SK-N-SH (cell line): ENCODE data around the gene KBTBD13. TPM values are rescaled to one million over a fixed set of nuclear protein-coding genes. Genes with fewer than 3 reads are reported as not detected.
A peak's percentile ranks its signal among the peaks of the same experiment; 100 is the strongest.

Experiments used
- CTCF ChIA-PET: fragments of 300-600, 350-600 bp; formaldehyde crosslinking; extraction: SDS; loops from one replicate; lab custom pipeline; 2021; lab: Yijun Ruan, JAX
- POLR2A ChIA-PET: fragments of 350-600 bp; sonication (Branson Sonifier 250); formaldehyde crosslinking; extraction: SDS; loops from one replicate; lab custom pipeline; 2020; ENCODE audit warnings: antibody characterized with exemption, inconsistent platforms; lab: Yijun Ruan, JAX
- DNase-seq: peaks from one replicate; pipeline ENCODE4 v3.0.0; 2012
- H2AFZ ChIP-seq: fragments of 200-600 bp; sonication (generic); 2 replicates; pipeline ENCODE4 v1.8.1; 2016; ENCODE audit warnings: antibody characterized with exemption, mild to moderate bottlenecking, low read depth
- H3F3A ChIP-seq: fragments of 200-600 bp; sonication (generic); replicated peaks from 2 replicates; pipeline ENCODE3; 2016; ENCODE audit warnings: antibody characterized with exemption, mild to moderate bottlenecking; ENCODE audit not compliant: insufficient read depth
- H3K27ac ChIP-seq, 2 experiments: fragments of 200-500 bp in 1 of 2; fragments of 200-600 bp in 1 of 2; sonication (Bioruptor generic) in 1 of 2; sonication (generic), shearing (Covaris generic) in 1 of 2; 2 replicates each; pipeline versions ENCODE4 v1.5.1 to v1.6.1; 2014 to 2016; ENCODE audit warnings: low read depth in 2 of 2, inconsistent platforms in 1 of 2, low read length in 1 of 2, mild to moderate bottlenecking in 1 of 2, mixed read lengths in 1 of 2
- H3K27me3 ChIP-seq: fragments of 200-600 bp; sonication (generic), shearing (Covaris generic); 2 replicates; pipeline ENCODE4 v1.6.1; 2016; ENCODE audit warnings: mixed run types; ENCODE audit not compliant: insufficient read depth
- H3K36me3 ChIP-seq, 2 experiments: fragments of 200-500 bp in 1 of 2; fragments of 200-600 bp in 1 of 2; sonication (Bioruptor generic) in 1 of 2; sonication (generic) in 1 of 2; replicated peaks in 1 of 2; 2 replicates each; pipeline versions ENCODE3 to v1.5.1; 2014 to 2016; ENCODE audit warnings: low read length in 1 of 2, mild to moderate bottlenecking in 1 of 2; ENCODE audit not compliant: insufficient read depth in 2 of 2, control insufficient read depth in 1 of 2
- H3K4me1 ChIP-seq, 2 experiments: fragments of 200-500 bp in 1 of 2; fragments of 200-600 bp in 1 of 2; sonication (Bioruptor generic) in 1 of 2; sonication (generic), shearing (Covaris generic) in 1 of 2; 2 replicates each; pipeline versions ENCODE4 v1.5.1 to v1.6.1; 2014 to 2016; ENCODE audit warnings: low read depth in 1 of 2, low read length in 1 of 2, mixed run types in 1 of 2; ENCODE audit not compliant: insufficient read depth in 2 of 2, control insufficient read depth in 1 of 2
- H3K4me2 ChIP-seq: fragments of 200-600 bp; sonication (generic), shearing (Covaris generic); 2 replicates; pipeline ENCODE4 v1.6.1; 2017; ENCODE audit warnings: mixed run types
- H3K4me3 ChIP-seq, 2 experiments: fragments of 200-500 bp in 1 of 2; fragments of 200-600 bp in 1 of 2; sonication (Bioruptor generic) in 1 of 2; sonication (generic), shearing (Covaris generic) in 1 of 2; 2 replicates each; pipeline versions ENCODE4 v1.5.1 to v1.8.1; 2014 to 2016; ENCODE audit warnings: low read depth in 2 of 2, inconsistent platforms in 1 of 2, low read length in 1 of 2, mild to moderate bottlenecking in 1 of 2, mixed read lengths in 1 of 2, moderate library complexity in 1 of 2
- H3K79me2 ChIP-seq: fragments of 200-600 bp; sonication (generic); 2 replicates; pipeline ENCODE4 v1.8.1; 2017; ENCODE audit warnings: mild to moderate bottlenecking; ENCODE audit not compliant: insufficient read depth
- H3K9ac ChIP-seq: fragments of 200-600 bp; sonication (generic); 2 replicates; pipeline ENCODE4 v1.6.1; 2017; ENCODE audit warnings: mixed run types
- H3K9me2 ChIP-seq: fragments of 200-600 bp; sonication (generic); 2 replicates; pipeline ENCODE4 v1.6.1; 2017; ENCODE audit warnings: mixed run types
- H3K9me3 ChIP-seq: fragments of 200-600 bp; sonication (generic); 2 replicates; pipeline ENCODE4 v1.6.1; 2017; ENCODE audit warnings: mixed run types, mild to moderate bottlenecking, moderate library complexity
- H4K20me1 ChIP-seq: fragments of 200-600 bp; sonication (generic); 2 replicates; pipeline ENCODE4 v1.6.1; 2017; ENCODE audit warnings: mild to moderate bottlenecking, mixed run types; ENCODE audit not compliant: insufficient read depth
- CTCF ChIP-seq: fragments of 200-600 bp; sonication (generic); IDR thresholded peaks from 2 replicates; pipeline ENCODE4 v1.6.1; 2017; ENCODE audit warnings: antibody characterized with exemption, mild to moderate bottlenecking, moderate library complexity
- ELF1 ChIP-seq: IDR thresholded peaks from 2 replicates; pipeline ENCODE4 v1.4.0; 2012
- EP300 ChIP-seq, 2 experiments: IDR thresholded peaks; 2 replicates each; pipeline versions ENCODE4 v1.4.0 to v1.6.1; 2012; ENCODE audit warnings: borderline replicate concordance in 1 of 2, low read depth in 1 of 2, low read length in 1 of 2
- EZH2phosphoT487 ChIP-seq: fragments of 200-600 bp; sonication (generic); IDR thresholded peaks from 2 replicates; pipeline ENCODE4 v1.6.1; 2017; ENCODE audit warnings: low read depth, mixed run types, mild to moderate bottlenecking, antibody characterized with exemption, moderate library complexity, borderline replicate concordance
- FOXJ3 ChIP-seq: sonication (generic); formaldehyde crosslinking; IDR thresholded peaks from 2 replicates; pipeline ENCODE4 v1.5.1; 2020; ENCODE audit warnings: mild to moderate bottlenecking, missing genetic modification reagents
- GATA2 ChIP-seq: sonication (generic); formaldehyde crosslinking; IDR thresholded peaks from 2 replicates; pipeline ENCODE4 v1.5.0; 2020; ENCODE audit warnings: mild to moderate bottlenecking, missing genetic modification reagents
- MAX ChIP-seq: IDR thresholded peaks from 2 replicates; pipeline ENCODE4 v1.4.0; 2012; ENCODE audit warnings: low read depth
- MXI1 ChIP-seq: IDR thresholded peaks from 2 replicates; pipeline ENCODE4 v1.6.1; 2012; ENCODE audit warnings: mild to moderate bottlenecking, low read depth, low read length, improper control_type of control experiment
- NRF1 ChIP-seq: IDR thresholded peaks from 2 replicates; pipeline ENCODE4 v1.6.1; 2012; ENCODE audit warnings: low read depth, mild to moderate bottlenecking, low read length
- RAD21 ChIP-seq: IDR thresholded peaks from 2 replicates; pipeline ENCODE4 v1.6.1; 2012; ENCODE audit warnings: mild to moderate bottlenecking, low read length
- RXRA ChIP-seq: IDR thresholded peaks from 2 replicates; pipeline ENCODE4 v1.4.0; 2012; ENCODE audit warnings: low read depth, mild to moderate bottlenecking, borderline replicate concordance
- TCF12 ChIP-seq: IDR thresholded peaks from 2 replicates; pipeline ENCODE4 v1.4.0; 2012
- YY1 ChIP-seq: IDR thresholded peaks from 2 replicates; pipeline ENCODE4 v1.4.0; 2012; ENCODE audit warnings: low read depth, mild to moderate bottlenecking
- WGBS: methylation state at CpG from one replicate; pipeline ENCODE4 v1.1.6; 2017; ENCODE audit warnings: low lambda C conversion rate; 5-methylcytosine and 5-hydroxymethylcytosine counted together
- polyA plus RNA-seq, 3 experiments: library from polyadenylated mRNA; depleted of rRNA; stranded (reverse); fragments of >200 nt; gene quantifications; 2 replicates each; pipeline ENCODE4 v1.2.3, GENCODE V29; 2012
- TF ChIP-seq, protein P1 (sequence below): IDR thresholded peaks from 2 replicates; pipeline ENCODE4 v1.4.0; 2012; ENCODE audit warnings: low read depth, borderline replicate concordance
- TF ChIP-seq, protein P2 (sequence below): fragments of 150-350 bp; IDR thresholded peaks from 2 replicates; pipeline ENCODE4 v1.6.1; 2017; ENCODE audit warnings: antibody characterized with exemption, low read length, low read depth, borderline replicate concordance

KBTBD13 gene
- polyA plus RNA-seq, 1 of the 3 experiments (the other 2 are of a cell fraction), result not detected

GRCh38 chr15:65044724-65045481 lies 31.6 kb upstream of the KBTBD13 start, which contains the start of gene SLC51B:
Gene SLC51B, plus strand, starts transcription at chr15:65045387. Its CDS starts 4,618 bp downstream, at chr15:65050005.
- no peak within 1 kb of the TSS for H3K4me3 ChIP-seq
- H3K4me2 ChIP-seq, result no peak within 1 kb of the TSS
- H3K9ac ChIP-seq, result no peak within 1 kb of the TSS
- H2AFZ ChIP-seq, result 0 out of 2 replicates have a peak within 1 kb of the TSS, but pooled peaks have one; percentile 35
- H4K20me1 ChIP-seq, result no peaks in the 10 kb centered on the region
- H3F3A ChIP-seq, result no peaks in the 10 kb centered on the region
- H3K9me2 ChIP-seq, result no peaks in the 10 kb centered on the region
- no peak for DNase-seq
- H3K27me3 ChIP-seq, result no peaks in the 10 kb centered on the region
- TF ChIP-seq MAX (no peak), ELF1 (no peak), EZH2phosphoT487 (no peak), EP300 (IDR thresholded peaks at IDR 0.05; ENCODE audit: borderline replicate concordance in 1 of 2, low read depth in 1 of 2, low read length in 1 of 2) (no peak), GATA2 (CRISPR knock-in tag) (no peak), YY1 (no peak), RAD21 (no peak), CTCF (no peak), RXRA (no peak), NRF1 (no peak)
- ChIA-PET POLR2A (no interaction called here), CTCF (interaction anchor here (1.4 to 4.2 kb wide), 2 partner anchors 11 to 283 kb away, joined by 3 to 21 read pairs; no protein-coding TSS in a partner anchor)
- no peaks in the 10 kb centered on the region for H3K79me2 ChIP-seq
- H3K4me1 ChIP-seq, result peaks cover 0 to 12% of the 10 kb centered on the region in 2 experiments; a peak in 1 of 4 replicates
- H3K9me3 ChIP-seq, result no peaks in the 10 kb centered on the region
- H3K27ac ChIP-seq, result no peak within 1 kb of the TSS
- no peaks in the 10 kb centered on the region for H3K36me3 ChIP-seq
- 81% methylated on average over 7 of the region's 7 CpGs for WGBS

DNA sequence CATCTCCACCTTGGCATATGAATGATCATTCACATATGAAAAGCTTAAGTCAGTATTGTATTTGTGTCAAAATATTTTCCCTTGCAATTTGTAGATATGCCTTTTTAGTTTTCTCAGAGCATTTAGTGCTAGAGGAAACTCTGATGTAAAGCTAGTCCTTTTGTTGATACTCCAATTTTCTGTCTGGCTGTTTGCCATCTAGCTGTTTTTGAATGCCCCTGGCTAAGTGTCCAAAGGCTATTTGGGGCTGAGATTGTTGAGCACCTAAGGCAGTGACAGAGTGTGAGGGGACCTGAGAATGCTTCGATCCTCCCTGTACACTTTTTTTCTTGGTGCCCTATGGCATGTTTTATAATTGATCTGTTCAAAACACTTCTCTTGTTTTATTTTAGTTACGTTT lies 28.3 kb upstream of the KBTBD13 start:
- Histone ChIP-seq H4K20me1 (no peaks in the 10 kb centered on the region), H3K9me3 (no peaks in the 10 kb centered on the region), H3K9ac (no peak overlapping the region), H3K27me3 (no peaks in the 10 kb centered on the region), H3K36me3 (no peaks in the 10 kb centered on the region), H3K27ac (no peak overlapping the region), H3K4me1 (peaks cover 0 to 13% of the 10 kb centered on the region in 2 experiments; a peak in 1 of 4 replicates), H3K79me2 (no peaks in the 10 kb centered on the region), H3F3A (no peaks in the 10 kb centered on the region), H2AFZ (no peak overlapping the region), H3K4me3 (no peak overlapping the region), H3K4me2 (no peak overlapping the region), H3K9me2 (no peaks in the 10 kb centered on the region)
- DNase-seq, result no peak
- ChIA-PET CTCF (interaction anchor here (0.9 to 9.3 kb wide), 4 partner anchors 14 to 53 kb away, joined by 4 to 99 read pairs (median 10); no protein-coding TSS in a partner anchor), POLR2A (no interaction called here)
- TF ChIP-seq FOXJ3 (CRISPR knock-in tag), result no peak
- TF ChIP-seq TCF12, result no peak
- TF ChIP-seq, protein P1, sequence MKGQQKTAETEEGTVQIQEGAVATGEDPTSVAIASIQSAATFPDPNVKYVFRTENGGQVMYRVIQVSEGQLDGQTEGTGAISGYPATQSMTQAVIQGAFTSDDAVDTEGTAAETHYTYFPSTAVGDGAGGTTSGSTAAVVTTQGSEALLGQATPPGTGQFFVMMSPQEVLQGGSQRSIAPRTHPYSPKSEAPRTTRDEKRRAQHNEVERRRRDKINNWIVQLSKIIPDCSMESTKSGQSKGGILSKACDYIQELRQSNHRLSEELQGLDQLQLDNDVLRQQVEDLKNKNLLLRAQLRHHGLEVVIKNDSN, result no peak
- TF ChIP-seq ELF1, result no peak
- TF ChIP-seq MAX, result no peak
- TF ChIP-seq MXI1, result no peak
- TF ChIP-seq, protein P2, sequence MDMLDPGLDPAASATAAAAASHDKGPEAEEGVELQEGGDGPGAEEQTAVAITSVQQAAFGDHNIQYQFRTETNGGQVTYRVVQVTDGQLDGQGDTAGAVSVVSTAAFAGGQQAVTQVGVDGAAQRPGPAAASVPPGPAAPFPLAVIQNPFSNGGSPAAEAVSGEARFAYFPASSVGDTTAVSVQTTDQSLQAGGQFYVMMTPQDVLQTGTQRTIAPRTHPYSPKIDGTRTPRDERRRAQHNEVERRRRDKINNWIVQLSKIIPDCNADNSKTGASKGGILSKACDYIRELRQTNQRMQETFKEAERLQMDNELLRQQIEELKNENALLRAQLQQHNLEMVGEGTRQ, result no peak
- TF ChIP-seq NRF1, result no peak
- WGBS, result 74% methylated on average over 2 of the region's 2 CpGs
